ENCODE results near the gene PPP1R18. TPM values are rescaled to one million over a fixed set of nuclear protein-coding genes. Genes with fewer than 3 reads are reported as not detected.

The PPP1R18 gene
- total RNA-seq, 1 donor from 2014 or later: 129 TPM

DNA sequence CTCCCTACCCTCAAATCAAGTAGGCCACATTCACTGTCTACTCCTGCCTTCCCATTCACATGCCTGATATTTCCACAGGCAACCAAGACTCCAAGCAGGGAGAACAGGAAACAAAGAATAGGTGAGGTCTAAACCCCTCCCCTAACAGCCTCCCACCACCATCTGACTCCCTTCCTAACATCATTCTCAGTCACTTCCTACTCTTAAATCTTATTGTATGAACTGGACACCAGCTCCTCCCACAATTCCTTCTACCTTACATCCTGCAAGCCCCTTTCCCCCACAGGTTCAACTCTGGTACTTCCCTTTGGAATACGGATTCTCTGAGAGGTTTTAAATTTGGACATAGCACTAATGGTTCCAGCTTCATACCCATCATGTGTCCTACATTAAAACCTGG is 40.5 kb downstream of the PPP1R18 start:
- H3K27me3 ChIP-seq (ENCODE audit: control insufficient read depth, insufficient read depth, low read length): no peaks in the 10 kb centered on the region
- no peak for TF ChIP-seq CTCF (IDR thresholded peaks at IDR 0.05; ENCODE audit: insufficient read depth, low read length, poor library complexity, severe bottlenecking)
- no peaks in the 10 kb centered on the region for H3K36me3 ChIP-seq (ENCODE audit: control insufficient read depth, insufficient read depth, low read length)
- DNase-seq (ENCODE audit: low read depth): no peak
- H3K4me3 ChIP-seq (ENCODE audit: low read depth, low read length): no peak overlapping the region

DNA sequence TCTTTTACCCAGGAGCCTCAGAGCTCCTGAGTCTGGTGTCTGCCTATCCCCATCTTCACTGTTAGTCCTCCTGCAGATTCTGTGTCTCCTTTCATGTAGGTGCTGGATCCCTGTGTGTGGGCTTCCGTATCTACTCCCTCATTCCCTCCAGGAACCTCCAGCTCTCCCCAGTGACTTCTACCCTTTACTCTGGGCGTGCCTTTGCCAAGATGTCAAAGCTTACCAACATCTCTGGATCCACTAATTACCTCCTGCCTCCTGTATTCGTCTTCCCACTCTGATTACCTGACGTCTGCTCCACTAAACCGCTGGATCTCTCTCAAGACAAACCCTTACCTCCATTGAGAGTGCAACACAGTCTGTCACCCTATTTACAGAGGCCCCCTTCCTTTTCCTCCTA is 41.7 kb downstream of the PPP1R18 start:
- no peak overlapping the region for H3K4me3 ChIP-seq (ENCODE audit: low read depth, low read length)
- TF ChIP-seq CTCF (IDR thresholded peaks at IDR 0.05; ENCODE audit: insufficient read depth, low read length, poor library complexity, severe bottlenecking): no peak
- H3K27me3 ChIP-seq (ENCODE audit: control insufficient read depth, insufficient read depth, low read length): no peaks in the 10 kb centered on the region
- no peak for DNase-seq (ENCODE audit: low read depth)
- H3K36me3 ChIP-seq (ENCODE audit: control insufficient read depth, insufficient read depth, low read length): no peaks in the 10 kb centered on the region

DNA sequence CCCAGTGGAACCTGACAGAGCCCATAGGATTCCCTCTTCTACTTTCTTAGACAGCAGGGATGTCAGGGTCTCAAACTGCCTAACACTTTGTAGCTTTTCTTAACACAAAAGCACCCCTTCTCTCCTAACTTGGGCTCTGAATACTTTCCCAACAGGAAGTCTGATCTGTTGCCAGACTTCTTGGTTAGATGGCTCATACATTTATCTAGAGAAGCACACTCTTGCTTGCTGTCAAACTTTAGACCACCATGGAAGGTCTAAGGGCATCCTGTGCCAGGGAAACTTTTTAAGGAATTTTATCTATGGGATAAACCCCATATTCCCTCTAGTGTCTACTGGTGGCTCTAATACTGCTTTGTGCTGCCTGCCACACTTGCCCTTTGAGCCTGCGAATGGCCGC is 42.8 kb downstream of the PPP1R18 start:
- H3K36me3 ChIP-seq (ENCODE audit: control insufficient read depth, insufficient read depth, low read length): no peaks in the 10 kb centered on the region
- DNase-seq (ENCODE audit: low read depth): no peak
- H3K27me3 ChIP-seq (ENCODE audit: control insufficient read depth, insufficient read depth, low read length): no peaks in the 10 kb centered on the region
- no peak for TF ChIP-seq CTCF (IDR thresholded peaks at IDR 0.05; ENCODE audit: insufficient read depth, low read length, poor library complexity, severe bottlenecking)
- no peak overlapping the region for H3K4me3 ChIP-seq (ENCODE audit: low read depth, low read length)

DNA sequence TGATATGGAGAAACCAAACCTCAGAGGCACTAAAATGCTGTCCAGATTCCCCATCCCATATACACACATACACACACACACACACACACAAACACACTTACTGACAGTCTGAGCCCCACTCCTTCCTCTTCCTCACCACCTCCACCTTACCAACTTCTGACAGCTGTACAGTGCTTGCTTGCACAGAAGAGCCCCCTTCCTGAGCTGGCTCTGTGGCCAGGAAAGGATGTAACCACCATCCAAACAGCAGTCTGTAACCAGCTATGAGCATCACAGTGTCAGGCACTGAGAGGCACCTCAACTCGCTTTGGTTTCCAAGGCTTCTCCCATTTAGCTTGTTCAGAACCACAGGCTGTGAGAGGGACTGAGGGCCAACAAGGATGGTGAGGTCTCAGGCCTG is 45.4 kb downstream of the PPP1R18 start:
- DNase-seq (ENCODE audit: low read depth): no peak
- Histone ChIP-seq H3K27me3 (ENCODE audit: control insufficient read depth, insufficient read depth, low read length) (no peaks in the 10 kb centered on the region), H3K36me3 (ENCODE audit: control insufficient read depth, insufficient read depth, low read length) (no peaks in the 10 kb centered on the region), H3K4me3 (ENCODE audit: low read depth, low read length) (no peak overlapping the region)
- TF ChIP-seq CTCF (IDR thresholded peaks at IDR 0.05; ENCODE audit: insufficient read depth, low read length, poor library complexity, severe bottlenecking): no peak

- H3K4me3 ChIP-seq (ENCODE audit: low read depth, low read length): no peak overlapping the region
- no peak for TF ChIP-seq CTCF (IDR thresholded peaks at IDR 0.05; ENCODE audit: insufficient read depth, low read length, poor library complexity, severe bottlenecking)
- H3K36me3 ChIP-seq (ENCODE audit: control insufficient read depth, insufficient read depth, low read length): no peaks in the 10 kb centered on the region
- DNase-seq (ENCODE audit: low read depth): no peak
- no peaks in the 10 kb centered on the region for H3K27me3 ChIP-seq (ENCODE audit: control insufficient read depth, insufficient read depth, low read length)
Observed at GRCh38 chr6:30640481-30640880, 46.0 kb downstream of the PPP1R18 start.

DNA sequence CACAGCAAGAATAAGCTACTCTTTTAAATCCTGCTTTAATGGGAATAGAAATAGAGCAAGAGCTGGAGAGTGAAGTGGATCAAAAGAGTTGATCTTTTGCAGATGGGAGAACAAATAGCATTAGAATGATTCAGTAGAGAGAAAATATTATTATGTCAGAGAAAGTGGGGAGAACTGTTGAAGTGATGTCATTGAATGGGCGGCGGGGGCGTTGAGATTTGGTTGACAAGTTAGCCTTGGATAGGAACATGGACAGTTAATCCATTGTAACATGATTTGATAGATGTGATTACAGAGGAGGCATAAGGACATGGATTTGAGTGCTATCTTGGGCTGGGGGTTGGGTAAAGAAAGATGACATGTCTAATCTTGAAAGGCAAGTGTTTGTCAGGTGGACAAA is 50.6 kb downstream of the PPP1R18 start:
- Histone ChIP-seq H3K36me3 (ENCODE audit: control insufficient read depth, insufficient read depth, low read length) (no peaks in the 10 kb centered on the region), H3K4me3 (ENCODE audit: low read depth, low read length) (no peak overlapping the region), H3K27me3 (ENCODE audit: control insufficient read depth, insufficient read depth, low read length) (no peaks in the 10 kb centered on the region)
- DNase-seq (ENCODE audit: low read depth): no peak
- TF ChIP-seq CTCF (IDR thresholded peaks at IDR 0.05; ENCODE audit: insufficient read depth, low read length, poor library complexity, severe bottlenecking): no peak

All from kidney epithelial cell (primary cell).